Measurements from ENCODE around the gene MYLK2.
"Not testable (repeated sequence)": the region's sequence is repeated elsewhere in the genome, so short reads cannot be mapped to it uniquely, and the experiment has no call there.

Gene MYLK2

GRCh38 chr20:31819083-31819784, at the start of gene MYLK2:
TSS of gene MYLK2 (plus strand) at chr20:31819356. CDS start at chr20:31819581, 225 bp downstream.
- DNase-seq: no peak

- DNase-seq: no peak
Observed at GRCh38 chr20:31769681-31770080, 49.5 kb upstream of the MYLK2 start.

GRCh38 chr20:31770243-31770642, 48.9 kb upstream of the MYLK2 start:
- DNase-seq: no peak

GRCh38 chr20:31774408-31774807, 44.7 kb upstream of the MYLK2 start:
- no peak for DNase-seq

GRCh38 chr20:31780839-31781238, 38.3 kb upstream of the MYLK2 start:
- DNase-seq: no peak

GRCh38 chr20:31781945-31782344, 37.2 kb upstream of the MYLK2 start:
- no peak for DNase-seq

GRCh38 chr20:31784354-31785044, 34.7 kb upstream of the MYLK2 start:
- DNase-seq: no peak

GRCh38 chr20:31785089-31785488, 34.1 kb upstream of the MYLK2 start:
- no peak for DNase-seq

- DNase-seq: no peak
Observed at GRCh38 chr20:31788578-31788977, 30.6 kb upstream of the MYLK2 start.

- DNase-seq: no peak
Observed at GRCh38 chr20:31790401-31790800, 28.8 kb upstream of the MYLK2 start.

- no peak for DNase-seq
Observed at GRCh38 chr20:31797364-31797763, 21.8 kb upstream of the MYLK2 start.

GRCh38 chr20:31801508-31801907, 17.6 kb upstream of the MYLK2 start:
- no peak for DNase-seq

GRCh38 chr20:31803552-31804291, 15.4 kb upstream of the MYLK2 start:
- no peak for DNase-seq

- no peak for DNase-seq
Observed at GRCh38 chr20:31806564-31807355, 12.4 kb upstream of the MYLK2 start.

GRCh38 chr20:31808481-31808880, 10.7 kb upstream of the MYLK2 start:
- DNase-seq: no peak

GRCh38 chr20:31809661-31810060, 9.5 kb upstream of the MYLK2 start:
- no peak for DNase-seq

GRCh38 chr20:31811198-31811597, 8.0 kb upstream of the MYLK2 start:
- DNase-seq: no peak

GRCh38 chr20:31811796-31812728, 7.1 kb upstream of the MYLK2 start:
- DNase-seq: no peak

GRCh38 chr20:31813611-31814010, 5.5 kb upstream of the MYLK2 start:
- DNase-seq: no peak

- DNase-seq: not testable (repeated sequence)
Observed at GRCh38 chr20:31814142-31814541, 5.0 kb upstream of the MYLK2 start.

- no peak for DNase-seq
Observed at GRCh38 chr20:31815408-31816188, 3.6 kb upstream of the MYLK2 start.

Data from NCI-H748 treated with DMSO at 0.1 percent for 48 hours (cell line).